ENCODE measurements around the gene YBX3.

- TF ChIP-seq CTCF (IDR thresholded peaks at IDR 0.05) (no peak), POLR2AphosphoS5 (IDR thresholded peaks at IDR 0.05) (no peak), POLR2A (IDR thresholded peaks at IDR 0.05) (no peak)
Observed at GRCh38 chr12:10756194-10756593, 33.1 kb upstream of the YBX3 start.
